NCI-H2171 (cell line): ENCODE data around the gene GAL.

ENCODE experiments used
- DNase-seq: peaks from one replicate; lab custom pipeline; 2025; lab: John Stamatoyannopoulos, UW

The GAL gene

DNA sequence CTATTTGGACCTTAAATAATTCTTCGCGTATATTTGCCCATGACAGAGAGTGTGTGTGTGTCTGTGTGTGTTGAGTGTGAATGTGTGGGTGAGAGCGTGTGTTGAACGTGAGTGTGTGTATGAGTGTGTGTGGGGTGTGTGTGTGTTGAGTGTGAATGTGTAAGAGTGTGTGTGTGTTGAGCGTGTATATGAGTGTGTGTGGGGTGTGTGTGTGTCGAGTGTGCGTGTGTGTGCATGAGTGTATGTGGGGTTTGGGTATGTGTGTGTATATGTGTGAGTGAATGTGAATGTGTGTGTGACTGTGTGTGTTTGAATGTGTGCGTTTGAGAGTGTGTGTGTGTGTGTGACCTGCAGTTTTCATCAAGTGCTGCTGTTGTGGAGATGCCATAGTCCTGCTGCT lies 26.8 kb downstream of the GAL start:
- no peak for DNase-seq

- no peak for DNase-seq
These were observed 29.9 kb downstream of the GAL start for GRCh38 chr11:68714060-68714856.

- no peak for DNase-seq
These were observed 31.2 kb downstream of the GAL start for GRCh38 chr11:68715456-68716122.

DNA sequence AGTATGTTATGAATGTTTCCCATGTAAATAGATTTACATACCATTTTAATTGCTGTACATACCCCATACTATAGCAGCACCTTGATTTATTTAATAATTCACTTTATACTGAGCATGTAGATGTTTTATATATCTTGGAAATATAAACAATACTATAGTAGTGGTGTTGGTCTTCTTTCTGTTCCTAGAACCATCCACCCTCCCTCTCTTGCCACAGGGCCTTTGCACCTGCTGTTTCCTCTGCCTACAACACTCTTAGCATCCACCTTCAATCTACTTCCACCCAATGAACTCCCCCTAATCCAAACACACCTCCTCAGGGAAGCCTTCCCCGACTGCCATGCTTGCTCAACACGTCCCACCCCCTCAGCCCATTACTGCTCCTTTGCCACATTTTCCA lies 36.7 kb downstream of the GAL start:
- no peak for DNase-seq

- DNase-seq = no peak
These were observed 37.8 kb downstream of the GAL start for GRCh38 chr11:68722143-68722542.

DNA sequence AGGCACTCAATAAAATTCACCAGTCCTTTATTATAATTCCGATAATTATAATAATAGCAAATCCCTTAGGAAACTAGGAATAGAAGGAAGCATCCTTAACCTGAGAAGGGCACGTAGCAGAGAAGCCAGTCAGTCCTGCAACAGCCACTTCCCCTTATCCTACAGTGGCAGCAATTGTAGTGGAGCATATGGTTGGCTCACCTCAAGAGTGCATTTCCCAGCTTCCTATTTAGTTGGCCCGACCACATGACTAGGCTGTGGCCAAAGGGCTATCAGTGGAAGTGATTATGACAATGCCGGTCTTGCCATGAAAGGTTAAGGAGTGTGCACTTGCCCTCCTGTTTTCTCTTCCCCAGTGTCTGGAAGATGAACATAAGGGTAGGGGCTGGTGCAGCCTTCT lies 39.9 kb downstream of the GAL start:
- DNase-seq = no peak

DNA sequence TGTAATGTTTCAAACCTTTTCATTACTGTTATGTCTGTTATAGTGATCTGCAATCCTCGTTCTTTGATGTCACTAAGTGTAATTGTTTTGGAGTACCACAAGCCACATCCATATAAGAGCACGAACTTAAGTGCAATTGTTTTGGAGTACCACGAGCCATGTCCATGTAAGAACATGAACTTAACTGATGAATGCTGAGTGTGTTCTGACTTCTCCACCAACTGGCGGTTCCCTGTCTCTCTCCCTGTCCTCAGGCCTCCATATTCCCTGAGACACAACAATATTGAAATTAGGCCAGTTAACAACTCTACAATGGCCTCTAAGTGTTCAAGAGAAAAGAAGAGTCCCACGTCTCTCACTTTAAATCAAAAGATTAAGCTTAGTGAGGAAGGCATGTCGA lies 43.4 kb downstream of the GAL start:
- DNase-seq = no peak

DNA sequence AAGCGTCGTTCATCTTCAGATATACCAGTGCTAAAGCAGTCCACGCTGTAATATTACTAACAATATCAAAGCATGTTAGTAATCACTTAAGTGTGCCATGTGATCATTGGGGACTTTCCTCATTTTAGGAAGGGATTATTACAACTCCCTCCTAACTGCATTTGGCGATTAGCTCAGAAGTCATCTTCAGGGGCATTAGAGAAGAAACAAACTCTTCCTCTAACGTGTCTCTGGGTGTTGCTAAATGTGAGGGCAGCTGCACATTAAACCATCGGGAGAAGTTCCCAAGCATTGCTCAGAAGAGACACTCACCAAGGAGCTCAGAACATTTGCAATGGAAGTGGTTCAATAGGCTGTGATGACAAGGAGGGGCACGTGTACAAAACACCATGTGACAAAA lies 49.8 kb downstream of the GAL start:
- no peak for DNase-seq

GRCh38 chr11:68735125-68735524 lies 50.8 kb downstream of the GAL start:
- DNase-seq = no peak

GRCh38 chr11:68735646-68736045 lies 51.3 kb downstream of the GAL start:
- DNase-seq = no peak
